CD4-positive, alpha-beta T cell (primary cell): Measurements from ENCODE around the gene SRD5A3. TPM values are rescaled to one million over a fixed set of nuclear protein-coding genes. Genes with fewer than 3 reads are reported as not detected.

Experiments used
- ATAC-seq: fragments of 200-7000 bp; cut with Tn5 transposase; one replicate; pipeline ENCODE4 v1.10.0; 2022; ENCODE audit warnings: mild to moderate bottlenecking; ENCODE audit not compliant: poor library complexity
- CTCF ChIA-PET: fragments of 350-600 bp; sonication (Branson Sonifier 250); formaldehyde crosslinking; loops from one replicate; lab custom pipeline; 2021; ENCODE audit warnings: antibody characterized with exemption, inconsistent platforms; lab: Charles Lee
- POLR2A ChIA-PET: fragments of 350-600 bp; sonication (Branson Sonifier 250); formaldehyde crosslinking; loops from one replicate; lab custom pipeline; 2021; ENCODE audit warnings: antibody characterized with exemption, inconsistent platforms; lab: Charles Lee
- DNase-seq, 14 experiments: peaks; one replicate each; pipeline ENCODE4 v3.0.0-alpha.2; 2013 to 2020; ENCODE audit warnings: mixed read lengths in 2 of 14
- H3K27ac ChIP-seq, 2 donors: one replicate each; pipeline versions ENCODE4 v1.5.1 to v1.7.0; 2013; ENCODE audit warnings: low read length in 2 of 2, low read depth in 1 of 2, mild to moderate bottlenecking in 1 of 2
- H3K27me3 ChIP-seq, 2 experiments: 1 replicate in 1 of 2; 2 replicates in 1 of 2; pipeline versions ENCODE4 v1.6.1 to v1.7.0; 2013; ENCODE audit warnings: low read length in 2 of 2, control low read depth in 1 of 2, mild to moderate bottlenecking in 1 of 2, moderate library complexity in 1 of 2; ENCODE audit not compliant: insufficient read depth in 2 of 2, control insufficient read depth in 1 of 2
- H3K36me3 ChIP-seq: one replicate; pipeline ENCODE4 v1.6.1; 2013; ENCODE audit warnings: low read length, control low read depth; ENCODE audit not compliant: insufficient read depth
- H3K4me1 ChIP-seq: one replicate; pipeline ENCODE4 v1.6.1; 2013; ENCODE audit warnings: low read length, control low read depth; ENCODE audit not compliant: insufficient read depth
- H3K4me3 ChIP-seq: one replicate; pipeline ENCODE4 v1.5.1; 2013; ENCODE audit warnings: mild to moderate bottlenecking, low read length, moderate library complexity
- H3K9me3 ChIP-seq, 2 experiments: 1 replicate in 1 of 2; 2 replicates in 1 of 2; pipeline versions ENCODE4 v1.6.1 to v1.7.0; 2013; ENCODE audit warnings: low read length in 2 of 2, mild to moderate bottlenecking in 2 of 2, control low read depth in 1 of 2, moderate library complexity in 1 of 2; ENCODE audit not compliant: control insufficient read depth in 1 of 2, insufficient read depth in 1 of 2
- H3K27ac Mint-ChIP-seq: one replicate; pipeline ENCODE4 v1.8.0; 2020; ENCODE audit warnings: mixed read lengths
- H3K27me3 Mint-ChIP-seq: one replicate; pipeline ENCODE4 v1.8.0; 2021; ENCODE audit warnings: mixed read lengths
- H3K36me3 Mint-ChIP-seq: one replicate; pipeline ENCODE4 v1.8.0; 2021; ENCODE audit warnings: low read depth, mixed read lengths
- H3K4me1 Mint-ChIP-seq: one replicate; pipeline ENCODE4 v1.8.0; 2021; ENCODE audit warnings: low read depth, mixed read lengths
- H3K4me3 Mint-ChIP-seq: one replicate; pipeline ENCODE4 v1.8.0; 2020; ENCODE audit warnings: mild to moderate bottlenecking, mixed read lengths
- H3K9me3 Mint-ChIP-seq: one replicate; pipeline ENCODE4 v1.8.0; 2020; ENCODE audit warnings: mixed read lengths
- intact Hi-C, 2 experiments: fragments of 100-400 bp; cut with DNase I in 1 of 2; cut with micrococcal nuclease in 1 of 2; formaldehyde crosslinking; loops; one replicate each; pipeline versions ENCODE4 v1.15.1 to v1.9.0; 2023 to 2025; cut with DNase I, micrococcal nuclease
- total RNA-seq, 174 experiments: library from RNA in 2 of 174; stranded (reverse) in 2 of 174; gene quantifications; one replicate each; pipeline ENCODE4 v1.2.3 and lab custom pipeline; 2021 to 2026
- TF ChIP-seq, protein P1 (sequence below): fragments of 200-600 bp; IDR thresholded peaks from one replicate; pipeline ENCODE4 v1.8.0; 2022; ENCODE audit warnings: antibody characterized with exemption, mild to moderate bottlenecking

SRD5A3 gene
- total RNA-seq, 2 experiments from 2014 or later: 2.1 to 2.2 TPM

DNA sequence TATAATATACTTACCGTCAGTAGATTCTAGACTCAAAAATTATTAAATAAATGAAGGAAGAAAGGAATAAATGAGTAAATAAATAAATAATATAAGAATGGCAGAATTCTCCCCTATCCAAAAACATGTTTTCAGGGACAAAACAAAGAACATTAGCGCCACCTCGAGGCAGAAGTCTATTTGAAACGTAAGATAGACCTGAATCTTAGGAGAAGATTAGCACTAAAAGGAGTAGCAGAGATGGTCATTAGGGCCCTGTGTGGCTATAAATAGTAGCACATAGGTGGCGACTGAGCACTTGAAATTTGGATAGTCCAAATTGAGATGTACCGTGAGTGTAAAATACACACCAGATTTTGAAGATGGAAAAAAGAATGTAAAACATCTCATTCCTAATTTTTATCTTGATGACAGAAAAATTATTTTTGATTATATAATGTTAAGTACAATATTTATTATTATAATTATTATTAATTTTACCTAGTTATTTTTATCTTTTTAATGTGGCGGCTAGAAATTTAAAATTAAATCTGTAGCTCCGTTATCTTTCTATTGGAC lies 24.3 kb upstream of the SRD5A3 start:
- intact Hi-C loops: loop anchor here (5.0 to 10.0 kb wide), 2 partner anchors 997 to 999 kb away; no protein-coding TSS in a partner anchor
- Histone ChIP-seq H3K27ac (no peak overlapping the region), H3K27me3 (peaks cover 0 to 4% of the 10 kb centered on the region in 2 experiments), H3K4me3 (no peak overlapping the region), H3K9me3 (no peaks in the 10 kb centered on the region), H3K36me3 (no peaks in the 10 kb centered on the region), H3K4me1 (peaks cover 3% of the 10 kb centered on the region)
- H3K27ac Mint-ChIP-seq: no peak overlapping the region
- CTCF ChIA-PET: interaction anchor here (1.2 kb wide), 1 partner anchor 9 kb away, joined by 7 read pairs; no protein-coding TSS in a partner anchor
- POLR2A ChIA-PET: no interaction called here
- no peaks in the 10 kb centered on the region for H3K27me3 Mint-ChIP-seq
- ATAC-seq (no peak), DNase-seq (peak in 11 of 14 experiments; percentile 4 to 63 (median 14))
- TF ChIP-seq, protein P1, sequence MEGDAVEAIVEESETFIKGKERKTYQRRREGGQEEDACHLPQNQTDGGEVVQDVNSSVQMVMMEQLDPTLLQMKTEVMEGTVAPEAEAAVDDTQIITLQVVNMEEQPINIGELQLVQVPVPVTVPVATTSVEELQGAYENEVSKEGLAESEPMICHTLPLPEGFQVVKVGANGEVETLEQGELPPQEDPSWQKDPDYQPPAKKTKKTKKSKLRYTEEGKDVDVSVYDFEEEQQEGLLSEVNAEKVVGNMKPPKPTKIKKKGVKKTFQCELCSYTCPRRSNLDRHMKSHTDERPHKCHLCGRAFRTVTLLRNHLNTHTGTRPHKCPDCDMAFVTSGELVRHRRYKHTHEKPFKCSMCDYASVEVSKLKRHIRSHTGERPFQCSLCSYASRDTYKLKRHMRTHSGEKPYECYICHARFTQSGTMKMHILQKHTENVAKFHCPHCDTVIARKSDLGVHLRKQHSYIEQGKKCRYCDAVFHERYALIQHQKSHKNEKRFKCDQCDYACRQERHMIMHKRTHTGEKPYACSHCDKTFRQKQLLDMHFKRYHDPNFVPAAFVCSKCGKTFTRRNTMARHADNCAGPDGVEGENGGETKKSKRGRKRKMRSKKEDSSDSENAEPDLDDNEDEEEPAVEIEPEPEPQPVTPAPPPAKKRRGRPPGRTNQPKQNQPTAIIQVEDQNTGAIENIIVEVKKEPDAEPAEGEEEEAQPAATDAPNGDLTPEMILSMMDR: no peak
- H3K4me1 Mint-ChIP-seq: peaks cover 18% of the 10 kb centered on the region
- H3K36me3 Mint-ChIP-seq: no peaks in the 10 kb centered on the region
- no peak overlapping the region for H3K4me3 Mint-ChIP-seq
- H3K9me3 Mint-ChIP-seq: no peaks in the 10 kb centered on the region

DNA sequence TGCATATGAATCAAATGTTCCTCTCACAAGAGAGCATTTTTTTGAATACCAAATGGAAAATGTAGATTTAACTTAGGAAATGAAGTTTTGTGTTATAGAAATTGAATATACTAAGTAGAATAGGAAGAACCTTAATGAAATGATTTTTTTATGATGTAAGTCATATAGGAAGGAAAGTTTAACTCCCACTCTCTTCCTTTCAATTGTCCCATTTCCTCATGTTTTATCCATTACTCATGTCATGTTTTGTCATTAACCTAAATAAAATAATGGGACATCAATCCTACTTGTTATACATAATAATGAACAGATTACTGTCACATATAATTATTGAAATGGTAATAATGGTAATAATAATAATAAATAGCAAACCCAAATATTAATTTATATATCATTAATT lies 22.7 kb upstream of the SRD5A3 start:
- Mint-ChIP-seq H3K4me1 (peaks cover 14% of the 10 kb centered on the region), H3K27ac (no peak overlapping the region), H3K27me3 (no peaks in the 10 kb centered on the region), H3K9me3 (no peaks in the 10 kb centered on the region), H3K36me3 (no peaks in the 10 kb centered on the region), H3K4me3 (no peak overlapping the region)
- no peak for ATAC-seq
- no peaks in the 10 kb centered on the region for H3K36me3 ChIP-seq
- peaks cover 0 to 4% of the 10 kb centered on the region in 2 experiments for H3K27me3 ChIP-seq
- H3K9me3 ChIP-seq: no peaks in the 10 kb centered on the region
- ChIA-PET CTCF (interaction anchor here (1.4 kb wide), 1 partner anchor 11 kb away, joined by 7 read pairs; no protein-coding TSS in a partner anchor), POLR2A (no interaction called here)
- H3K4me3 ChIP-seq: no peak overlapping the region
- H3K27ac ChIP-seq: no peak overlapping the region
- TF ChIP-seq, protein P1: no peak
- no peak for DNase-seq
- intact Hi-C loops: loop anchor here (5.0 to 10.0 kb wide), 2 partner anchors 999 to 1001 kb away; no protein-coding TSS in a partner anchor
- H3K4me1 ChIP-seq: peaks cover 3% of the 10 kb centered on the region

DNA sequence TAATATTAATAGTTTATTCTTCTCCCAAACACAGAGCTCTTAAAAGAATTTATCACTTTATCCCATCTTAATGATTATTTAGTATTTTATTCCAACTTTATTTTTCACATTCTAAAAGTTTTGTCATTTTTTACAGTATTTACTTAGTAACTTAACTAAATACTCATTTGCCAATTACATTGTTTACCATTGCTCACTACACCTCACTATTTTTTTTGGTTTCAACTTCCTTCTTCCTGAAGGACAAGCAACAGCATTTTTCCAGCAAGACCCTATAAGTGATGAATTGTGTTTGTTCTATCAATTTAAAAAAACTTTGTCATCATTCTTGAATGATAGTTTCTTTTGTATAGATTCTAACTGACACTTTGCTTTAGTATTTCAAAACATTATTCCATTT lies 19.4 kb upstream of the SRD5A3 start:
- no peak overlapping the region for H3K27ac Mint-ChIP-seq

More for the DNA sequence above, 19.4 kb upstream of the SRD5A3 start:
- CTCF ChIA-PET: interaction anchor here (0.9 kb wide), 1 partner anchor 14 kb away, joined by 3 read pairs; no protein-coding TSS in a partner anchor
- no peaks in the 10 kb centered on the region for H3K36me3 Mint-ChIP-seq
- H3K4me1 ChIP-seq: no peaks in the 10 kb centered on the region
- DNase-seq (no peak), ATAC-seq (no peak)
- H3K27ac ChIP-seq: no peak overlapping the region
- intact Hi-C loops: loop anchor here in 1 of 2 experiments (10.0 kb wide), 1 partner anchor 1002 kb away; no protein-coding TSS in a partner anchor
- H3K4me3 ChIP-seq: no peak overlapping the region
- H3K36me3 ChIP-seq: no peaks in the 10 kb centered on the region
- no peaks in the 10 kb centered on the region for H3K9me3 Mint-ChIP-seq
- no peaks in the 10 kb centered on the region for H3K27me3 Mint-ChIP-seq
- H3K4me3 Mint-ChIP-seq: no peak overlapping the region
- POLR2A ChIA-PET: no interaction called here
- peaks cover 0 to 4% of the 10 kb centered on the region in 2 experiments for H3K27me3 ChIP-seq
- TF ChIP-seq, protein P1: no peak
- no peaks in the 10 kb centered on the region for H3K9me3 ChIP-seq
- H3K4me1 Mint-ChIP-seq: no peaks in the 10 kb centered on the region
